Activated T-cell treated with anti-CD3 and anti-CD28 coated beads, Interleukin-2, amount 50 U/mL, for 48 hours (primary cell): Measurements from ENCODE around the gene SOCS7.

Source experiments
- DNase-seq, 2 experiments: peaks; one replicate each; pipeline ENCODE4 v3.0.0-alpha.2; 2020

Gene SOCS7

GRCh38 chr17:38442548-38442947 is 90.9 kb downstream of the SOCS7 start:
- no peak for DNase-seq

GRCh38 chr17:38443356-38444031 is 91.8 kb downstream of the SOCS7 start:
- DNase-seq, result no peak

- peak; percentile 67 to 73 for DNase-seq
Observed at GRCh38 chr17:38444151-38444550, 92.5 kb downstream of the SOCS7 start.

GRCh38 chr17:38447502-38448085 is 96.0 kb downstream of the SOCS7 start:
- DNase-seq, result no peak

- DNase-seq, result no peak
Observed at GRCh38 chr17:38448208-38448771, 96.6 kb downstream of the SOCS7 start.

- no peak for DNase-seq
Observed at GRCh38 chr17:38449364-38449763, 97.7 kb downstream of the SOCS7 start.

GRCh38 chr17:38450557-38451029 is 98.9 kb downstream of the SOCS7 start:
- DNase-seq, result no peak

- DNase-seq, result no peak
Observed at GRCh38 chr17:38451030-38451839, 99.6 kb downstream of the SOCS7 start.

- no peak for DNase-seq
Observed at GRCh38 chr17:38451840-38452529, 100.3 kb downstream of the SOCS7 start.

GRCh38 chr17:38452719-38453118 is 101.1 kb downstream of the SOCS7 start:
- no peak for DNase-seq

GRCh38 chr17:38453951-38454421 is 102.3 kb downstream of the SOCS7 start:
- no peak for DNase-seq

GRCh38 chr17:38454532-38454931 is 102.9 kb downstream of the SOCS7 start:
- no peak for DNase-seq
